ENCODE results near the gene ITIH1.

The ITIH1 gene

DNA sequence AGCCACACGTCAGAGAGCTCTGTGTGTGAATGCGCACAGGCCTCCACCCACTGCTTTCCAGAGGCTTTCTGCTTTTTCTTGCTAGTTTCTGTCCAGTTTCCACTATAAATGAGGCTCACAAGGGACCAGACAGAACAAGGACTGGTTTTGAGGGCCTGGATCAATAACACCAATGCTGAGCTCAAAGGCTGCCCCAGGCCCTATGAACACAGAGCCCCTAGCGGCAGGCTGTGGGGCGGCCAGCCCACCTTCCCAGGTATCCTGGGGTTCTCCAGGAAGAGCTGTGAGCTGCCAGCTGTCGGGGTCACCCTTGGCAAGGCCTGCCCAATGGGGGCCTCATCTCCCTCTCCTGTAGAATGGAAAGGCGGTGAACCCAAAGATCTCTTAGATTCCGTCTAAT is 15.0 kb downstream of the ITIH1 start:
- DNase-seq, result no peak

DNA sequence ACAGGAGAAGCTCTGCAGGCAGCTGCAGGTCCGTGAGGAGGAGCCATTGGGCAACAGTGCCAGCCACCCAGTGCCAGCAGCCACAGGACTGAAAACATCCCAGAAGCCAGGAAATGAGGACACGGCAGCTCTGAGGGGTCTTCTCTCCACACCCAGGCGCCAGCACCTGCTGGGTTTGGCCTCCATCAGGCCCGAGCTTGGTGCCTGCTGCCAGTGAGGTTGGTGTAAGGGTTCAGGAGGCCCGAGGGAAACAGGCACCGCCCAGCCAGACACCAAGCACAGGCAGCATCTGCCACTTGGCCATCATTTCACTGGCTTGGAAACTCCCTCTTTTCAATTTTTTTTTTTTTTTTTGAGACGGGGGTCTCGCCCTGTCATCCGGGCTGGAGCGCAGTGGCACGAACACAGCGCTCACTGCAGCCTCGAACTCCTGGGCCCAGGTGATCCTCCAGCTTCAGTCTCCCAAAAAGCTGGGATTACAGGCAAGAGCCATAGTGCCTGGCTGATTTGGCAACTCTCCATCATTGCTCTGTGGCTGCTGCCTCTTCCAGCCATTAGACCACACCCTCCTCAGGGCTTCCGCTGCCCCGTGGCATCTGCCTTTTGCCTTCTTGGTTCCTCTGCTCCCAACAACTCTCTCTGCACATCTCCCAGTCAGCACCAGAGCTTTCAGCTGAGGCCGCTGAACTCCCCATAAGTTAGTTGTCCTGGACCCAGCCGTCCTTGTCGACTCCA is 15.7 kb downstream of the ITIH1 start:
- DNase-seq, result no peak

DNA sequence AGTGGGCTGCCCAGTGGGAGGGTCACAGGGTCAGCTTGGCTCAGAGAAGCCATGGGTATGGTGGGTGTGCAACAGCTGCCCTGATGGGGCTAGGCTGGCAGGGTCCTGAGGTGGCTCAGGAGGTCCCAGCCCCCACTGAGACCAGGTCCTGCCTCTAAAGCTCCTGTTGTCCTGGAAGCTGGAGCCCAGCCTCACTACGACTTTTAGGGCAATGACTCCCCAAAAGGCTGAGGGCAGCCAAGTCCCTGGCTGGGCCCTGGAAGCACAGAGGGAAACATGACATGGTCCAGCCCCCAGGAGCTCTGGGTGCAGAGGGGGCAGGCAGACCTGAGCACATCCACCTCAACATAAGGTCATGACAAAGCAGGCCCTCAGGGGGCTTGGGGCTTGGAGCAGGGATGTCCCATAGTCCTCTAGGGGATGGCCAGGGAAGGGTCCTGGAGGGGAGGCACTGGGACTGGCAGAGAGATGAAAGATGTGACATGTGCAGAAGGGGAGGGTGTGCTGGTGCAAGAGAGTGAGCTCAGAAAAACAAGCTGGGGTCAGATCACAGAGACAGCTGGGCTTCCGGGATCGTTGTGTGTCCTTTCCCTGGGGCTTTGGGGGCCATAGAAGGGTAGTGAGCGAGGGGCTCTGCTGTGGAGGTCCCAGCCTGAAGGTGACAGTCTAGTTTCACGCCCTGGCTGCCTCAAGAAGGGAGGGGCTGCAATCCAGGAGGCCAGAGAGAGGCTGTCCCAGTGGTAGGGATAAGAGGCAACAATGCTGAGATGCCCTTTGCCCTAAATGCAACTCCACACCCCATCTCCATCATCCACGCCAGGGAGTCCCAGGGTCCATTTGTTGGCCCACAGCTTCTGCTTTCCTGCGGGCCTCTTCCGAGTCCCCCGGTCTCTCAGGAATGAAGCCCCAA is 16.6 kb downstream of the ITIH1 start:
- no peak for DNase-seq

DNA sequence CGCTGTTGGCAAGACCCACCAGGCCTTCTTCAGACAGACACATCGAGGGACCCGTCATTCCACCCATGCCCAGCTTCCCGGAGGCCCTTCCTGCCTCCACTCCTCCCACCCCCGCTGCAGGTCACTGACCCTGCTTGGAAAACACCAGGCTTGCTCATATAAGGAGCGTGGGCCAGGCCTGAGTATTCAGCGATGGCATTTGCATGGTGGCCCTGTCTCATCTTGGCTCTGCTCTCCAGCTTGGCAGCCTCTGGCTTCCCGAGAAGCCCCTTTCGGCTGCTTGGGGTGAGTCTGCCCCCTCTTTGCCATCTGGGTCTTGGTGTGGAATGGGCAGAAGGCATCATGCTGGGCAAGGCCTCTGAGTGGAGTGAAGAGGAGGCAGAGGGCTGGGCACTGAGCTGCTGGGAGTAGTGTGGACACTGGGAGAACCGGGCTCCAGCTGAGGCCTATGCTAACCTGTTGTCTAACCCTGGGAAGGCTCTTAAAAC is 17.3 kb downstream of the ITIH1 start, which contains the start of gene ITIH3:
Gene ITIH3 (plus strand): TSS at position 185 of the 488 bp plus-strand sequence. CDS start 8 bp downstream, at position 193.
- DNase-seq, result no peak

DNA sequence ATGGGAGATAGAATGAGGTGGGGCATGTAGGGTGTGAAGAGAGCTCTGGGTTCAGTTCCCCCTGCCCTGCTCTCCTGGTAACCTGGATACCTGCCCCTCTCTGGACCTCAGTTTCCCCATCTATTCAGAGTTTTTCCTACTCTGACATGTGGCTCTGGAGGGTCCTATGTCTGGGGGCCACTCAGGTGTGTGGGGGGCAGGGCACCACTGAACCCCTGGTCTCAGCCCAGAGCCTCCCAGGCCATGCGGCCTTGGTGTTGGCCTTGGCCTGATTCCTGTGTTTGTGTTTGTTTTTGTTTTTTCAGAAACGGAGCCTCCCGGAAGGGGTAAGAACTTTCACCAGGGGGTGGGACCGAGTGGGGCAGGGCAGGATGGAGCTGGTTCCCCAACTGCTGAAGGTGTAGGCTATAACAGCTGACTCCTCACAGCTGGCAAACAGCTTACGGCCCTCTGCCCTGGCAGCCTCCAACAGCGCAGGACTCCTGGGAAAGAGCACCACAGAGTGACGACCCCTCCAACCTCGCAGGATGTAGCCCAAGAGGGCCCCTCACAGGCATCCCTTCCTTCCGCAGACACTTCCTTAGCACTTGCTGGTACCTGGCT is 18.0 kb downstream of the ITIH1 start:
- DNase-seq, result no peak

DNA sequence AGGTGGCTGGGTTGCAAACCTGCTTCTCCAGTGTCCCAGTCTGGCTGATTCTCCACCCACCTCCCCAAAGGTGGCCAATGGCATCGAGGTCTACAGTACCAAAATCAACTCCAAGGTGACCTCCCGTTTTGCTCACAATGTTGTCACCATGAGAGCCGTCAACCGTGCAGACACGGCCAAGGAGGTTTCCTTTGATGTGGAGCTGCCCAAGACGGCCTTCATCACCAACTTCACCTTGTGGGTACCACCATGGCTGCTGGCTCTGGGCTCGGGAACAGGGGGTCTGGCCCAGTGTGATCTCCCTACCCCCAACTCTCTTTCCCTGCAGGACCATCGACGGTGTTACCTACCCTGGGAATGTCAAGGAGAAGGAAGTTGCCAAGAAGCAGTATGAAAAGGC is 19.0 kb downstream of the ITIH1 start:
- no peak for DNase-seq

DNA sequence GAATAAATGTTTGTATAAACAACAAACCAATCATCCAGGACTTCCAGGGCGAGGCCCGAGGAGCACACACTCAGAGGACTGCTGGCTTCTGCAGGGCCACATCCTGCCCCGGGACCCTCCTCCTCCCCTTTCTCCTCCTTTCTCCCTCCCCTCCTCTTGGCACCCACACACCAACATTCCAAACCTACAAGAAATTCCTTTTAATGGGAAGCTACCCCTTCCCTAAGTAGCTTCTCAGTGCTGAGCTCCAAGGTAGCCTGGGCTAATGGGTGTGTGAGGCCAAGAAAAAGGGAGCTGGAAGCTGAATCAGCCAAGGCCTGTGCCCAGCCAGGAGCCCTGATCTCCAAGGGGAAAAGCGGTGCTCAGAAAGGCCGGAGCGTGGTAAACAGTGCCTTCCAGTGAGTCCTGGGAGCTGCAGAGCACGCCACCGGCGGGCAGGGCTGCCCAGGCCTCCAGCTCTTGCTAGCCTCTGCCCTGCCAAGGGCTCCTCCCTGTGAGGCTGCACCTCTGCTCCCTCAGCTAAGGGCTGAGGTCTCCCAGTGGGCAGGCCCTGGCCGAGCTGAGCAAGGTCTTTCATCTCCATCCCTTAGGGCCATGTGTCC is 21.1 kb downstream of the ITIH1 start:
- DNase-seq, result no peak

DNA sequence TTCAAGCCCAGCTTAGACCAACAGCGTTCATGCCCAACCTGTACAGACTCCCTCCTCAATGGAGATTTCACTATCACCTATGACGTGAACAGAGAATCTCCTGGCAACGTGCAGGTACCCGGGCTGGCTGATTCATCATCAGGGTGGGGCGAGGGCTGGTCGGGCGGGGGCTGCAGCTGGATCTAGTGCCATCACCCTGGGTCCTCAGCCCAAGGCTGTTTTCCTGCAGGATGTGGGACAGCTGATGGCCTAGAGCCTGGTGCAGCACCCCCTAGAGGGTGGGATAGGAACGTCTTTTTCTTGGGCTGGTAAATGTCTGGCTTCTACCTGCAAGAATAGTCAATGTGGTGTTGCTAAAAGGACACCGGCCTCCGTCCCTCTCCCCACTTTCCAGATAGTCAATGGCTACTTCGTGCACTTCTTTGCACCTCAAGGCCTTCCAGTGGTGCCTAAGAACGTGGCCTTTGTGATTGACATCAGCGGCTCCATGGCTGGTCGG is 21.6 kb downstream of the ITIH1 start:
- DNase-seq, result no peak

DNA sequence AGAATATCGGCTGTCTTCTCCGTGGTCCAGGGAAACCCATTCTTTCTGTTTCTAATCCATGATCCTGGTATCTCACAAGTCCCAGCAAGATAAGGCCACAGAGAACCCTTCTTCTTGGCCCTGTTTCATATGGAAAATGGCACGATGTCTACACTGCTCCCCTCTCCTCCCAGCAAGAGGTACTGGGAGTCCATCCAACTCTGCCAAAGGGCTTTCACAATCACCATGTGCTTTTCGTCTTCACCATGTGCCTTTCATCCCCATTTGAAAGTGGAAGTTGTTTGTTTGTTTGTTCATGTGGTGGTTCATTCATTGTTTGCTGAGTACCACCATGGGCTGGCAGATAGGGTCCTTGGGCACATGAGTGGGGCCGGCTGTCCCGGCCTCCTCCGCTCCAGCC is 22.7 kb downstream of the ITIH1 start:
- DNase-seq, result no peak

DNA sequence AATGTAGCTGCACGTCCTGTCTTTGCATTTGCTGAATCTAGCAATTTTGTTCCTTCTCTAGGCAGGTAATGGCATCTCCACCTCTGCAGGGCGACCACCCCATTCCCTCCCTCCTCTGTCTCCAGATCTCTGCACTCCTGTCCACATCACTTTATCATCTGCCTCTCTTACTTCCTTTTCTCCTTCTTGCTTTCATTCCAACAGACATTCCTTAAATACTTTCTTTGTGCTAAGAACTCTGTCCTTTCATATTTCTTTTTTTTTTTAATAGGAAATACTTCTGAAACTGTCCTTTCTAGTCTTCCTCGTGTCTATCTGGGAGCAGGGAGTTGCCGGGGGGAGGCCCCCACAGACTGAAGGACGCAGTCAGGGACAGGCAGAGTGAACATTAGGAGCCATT is 24.4 kb downstream of the ITIH1 start:
- DNase-seq, result no peak

DNA sequence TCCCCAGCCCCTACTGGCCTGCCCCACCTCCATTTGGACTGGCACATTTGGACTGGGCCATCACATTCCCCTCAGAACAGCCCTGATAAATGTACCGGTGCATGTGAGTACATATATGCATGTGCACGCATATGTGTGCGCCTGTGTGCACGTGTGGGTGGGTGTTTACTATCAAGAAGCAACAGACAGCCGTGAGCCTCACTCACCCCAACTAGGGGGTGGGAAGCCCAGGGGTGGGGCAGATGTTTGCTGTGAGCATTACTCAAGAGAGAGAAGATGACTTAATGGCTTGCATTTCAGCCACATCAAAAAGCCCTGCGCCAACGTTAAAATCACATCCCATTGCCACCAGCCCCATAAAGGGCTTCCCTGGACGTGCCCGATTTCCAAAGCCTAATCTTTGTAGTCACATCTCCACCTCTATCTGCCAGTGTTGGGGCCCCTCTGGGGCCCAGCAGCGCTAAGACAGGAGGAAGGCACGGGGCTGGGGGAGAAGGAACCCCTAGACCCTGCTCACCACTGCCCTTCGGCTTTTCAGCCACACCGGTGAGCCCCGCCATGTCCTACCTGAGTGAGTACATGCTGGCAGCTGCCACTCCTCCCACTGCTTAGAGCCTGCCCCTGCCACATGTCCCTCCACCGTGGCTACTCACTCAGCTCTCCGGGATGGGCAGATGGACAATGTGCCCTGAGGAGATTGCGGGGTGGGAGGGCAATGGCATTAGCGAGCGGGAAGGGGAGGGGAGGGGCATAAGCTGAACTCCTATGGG is 28.1 kb downstream of the ITIH1 start:
- DNase-seq, result no peak

DNA sequence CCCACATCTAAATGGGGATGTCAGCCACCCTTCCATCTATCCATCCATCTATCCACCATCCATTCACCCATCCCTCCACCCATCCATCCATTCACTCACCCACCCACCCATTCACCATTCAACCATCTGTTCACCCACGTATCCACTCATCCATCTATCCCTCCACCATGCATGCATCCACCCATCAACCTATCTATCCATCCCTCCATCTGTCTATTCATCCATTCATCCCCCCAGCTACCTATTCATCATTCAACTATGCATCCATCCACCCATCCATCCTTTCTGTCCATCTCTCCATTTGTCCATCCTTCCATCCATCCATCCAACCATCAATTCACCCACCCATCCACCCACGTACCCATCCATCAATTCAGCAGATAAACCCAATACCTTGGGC is 31.8 kb downstream of the ITIH1 start:
- no peak for DNase-seq

DNA sequence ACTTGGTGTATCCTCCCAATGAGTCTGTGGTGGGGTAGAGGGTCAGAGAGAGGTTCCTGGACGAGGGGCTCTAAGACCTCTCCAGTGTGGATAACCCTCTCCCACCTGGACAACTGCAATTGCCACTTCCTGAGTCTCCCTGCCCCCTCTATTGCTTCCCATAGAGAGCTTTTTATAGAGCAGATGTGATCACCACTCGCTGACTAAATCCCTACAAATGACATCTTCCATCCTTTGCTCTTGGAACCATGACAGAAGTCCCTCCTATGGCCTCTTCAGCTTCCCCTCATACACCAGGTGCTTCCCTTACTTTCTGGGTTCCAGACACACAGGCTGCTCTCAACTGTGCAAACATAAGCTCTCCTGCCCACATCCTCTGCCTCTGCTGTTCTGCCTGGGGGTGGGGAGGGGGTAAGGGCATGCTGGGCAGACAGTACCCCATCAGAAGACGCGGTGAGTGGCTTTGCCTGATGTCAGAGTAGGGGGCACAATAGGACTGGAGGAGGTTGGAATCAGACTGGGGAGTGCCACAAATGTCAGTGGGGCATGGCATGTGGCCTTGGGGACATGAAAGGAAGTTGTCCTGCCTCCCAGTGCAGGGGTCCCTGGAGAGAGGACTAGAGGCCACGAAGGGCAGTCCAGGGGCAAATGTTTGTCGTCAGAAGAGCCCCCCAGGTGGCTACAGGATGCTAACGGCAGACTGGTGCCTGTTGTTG is 32.4 kb downstream of the ITIH1 start:
- no peak for DNase-seq

DNA sequence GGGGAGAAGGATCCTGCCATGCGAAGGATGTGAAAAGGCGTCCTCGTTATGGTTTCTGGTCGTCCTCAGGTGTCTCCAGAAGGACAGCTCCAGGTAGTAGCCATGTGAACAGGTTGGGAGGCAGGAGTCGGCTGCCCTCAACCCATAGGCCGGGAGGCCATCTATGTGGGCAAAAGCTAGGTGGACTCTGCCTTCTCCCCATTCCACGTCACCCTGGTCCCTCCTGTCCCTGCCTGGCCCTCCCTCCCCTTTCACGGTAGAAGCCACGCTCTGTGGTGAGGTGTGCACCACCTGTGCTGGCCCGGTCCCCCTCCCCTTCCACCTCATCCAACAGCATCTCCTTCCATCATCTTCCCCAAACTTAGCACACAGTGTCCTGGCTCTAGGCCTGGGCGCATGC is 33.5 kb downstream of the ITIH1 start:
- no peak for DNase-seq

DNA sequence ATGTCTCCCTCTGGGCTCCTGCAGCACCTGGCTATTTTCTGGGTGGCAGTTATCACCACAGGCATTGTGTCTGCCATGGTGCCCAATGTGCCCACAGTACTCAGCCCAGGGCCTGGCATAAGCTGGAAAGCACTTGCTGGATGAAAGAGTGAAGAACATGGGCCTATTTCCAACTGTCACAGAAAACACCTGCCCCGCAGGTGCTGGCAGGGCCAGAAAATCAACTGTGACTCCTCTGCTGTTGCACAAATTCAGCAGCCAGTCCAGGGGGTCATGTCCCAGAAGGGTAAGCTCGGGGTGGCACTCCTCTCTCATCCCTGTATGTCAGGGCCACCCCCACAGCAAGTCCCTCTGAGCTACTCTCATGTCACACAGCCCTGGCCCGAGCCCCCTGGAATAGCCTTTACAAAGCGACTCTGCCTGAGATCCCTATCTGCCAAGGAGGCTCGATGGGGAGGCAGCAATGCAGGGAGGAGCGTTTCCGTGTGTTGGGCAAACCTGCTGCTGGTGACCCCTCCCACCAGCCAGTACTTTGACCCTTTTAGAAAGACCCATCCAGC is 34.1 kb downstream of the ITIH1 start:
- no peak for DNase-seq

DNA sequence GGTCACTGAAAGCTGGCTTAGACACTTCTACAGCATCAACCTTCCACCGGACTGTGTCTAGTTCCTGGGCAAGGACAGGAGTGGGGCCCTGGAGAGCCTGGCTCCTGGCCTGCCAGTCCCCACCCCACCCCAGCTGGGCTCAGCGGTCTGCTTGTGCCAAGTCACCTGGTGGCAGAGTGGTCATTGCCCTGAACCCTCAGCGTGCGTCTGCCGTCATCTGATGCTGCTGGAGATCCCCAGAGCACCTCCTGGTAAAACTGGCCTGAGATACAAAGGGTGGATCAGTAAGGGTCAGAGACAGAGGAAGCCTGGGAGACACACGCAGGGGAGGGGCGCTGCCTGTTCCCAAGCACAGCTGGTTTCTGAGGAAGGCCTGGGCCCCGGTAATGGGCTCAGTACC is 36.4 kb downstream of the ITIH1 start:
- DNase-seq, result no peak

DNA sequence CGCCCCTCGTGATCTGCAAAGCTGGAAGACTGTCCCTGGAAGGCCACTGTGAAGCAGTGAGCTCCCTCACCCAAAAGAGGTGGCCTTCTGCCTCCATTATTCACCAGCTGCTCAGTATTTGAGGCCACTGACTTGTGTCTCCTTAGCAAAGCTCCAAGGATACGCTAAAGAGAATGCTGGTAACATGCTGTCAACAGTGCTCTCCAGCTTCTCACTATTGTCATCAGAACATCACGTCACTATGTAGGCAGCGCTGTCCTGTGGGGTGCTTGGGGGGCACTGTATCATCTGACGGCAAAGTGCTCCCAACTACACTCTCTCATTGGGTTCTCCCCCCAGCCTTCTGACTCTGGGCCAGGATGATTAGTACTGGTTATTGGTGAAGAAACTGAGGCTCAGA is 38.8 kb downstream of the ITIH1 start:
- no peak for DNase-seq

DNA sequence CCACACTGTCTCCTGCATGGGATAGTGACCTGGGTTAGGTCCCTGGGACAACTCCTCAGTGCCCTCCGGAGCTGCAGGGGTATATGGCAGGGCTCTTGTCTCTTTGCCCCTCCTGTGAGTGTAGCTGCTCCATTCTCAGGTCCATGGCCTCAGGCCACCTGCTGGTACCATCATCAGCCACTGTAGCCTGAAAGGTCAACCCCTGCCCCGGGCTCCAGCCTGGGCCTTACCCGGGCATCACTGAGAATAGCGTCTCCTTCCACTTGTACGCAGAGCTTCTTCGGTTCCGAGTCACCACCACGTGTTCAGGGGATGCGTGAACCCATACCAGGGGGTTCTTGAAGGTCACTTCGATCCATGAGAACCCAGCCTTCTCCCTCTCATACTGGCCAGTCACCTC is 39.3 kb downstream of the ITIH1 start:
- no peak for DNase-seq

DNA sequence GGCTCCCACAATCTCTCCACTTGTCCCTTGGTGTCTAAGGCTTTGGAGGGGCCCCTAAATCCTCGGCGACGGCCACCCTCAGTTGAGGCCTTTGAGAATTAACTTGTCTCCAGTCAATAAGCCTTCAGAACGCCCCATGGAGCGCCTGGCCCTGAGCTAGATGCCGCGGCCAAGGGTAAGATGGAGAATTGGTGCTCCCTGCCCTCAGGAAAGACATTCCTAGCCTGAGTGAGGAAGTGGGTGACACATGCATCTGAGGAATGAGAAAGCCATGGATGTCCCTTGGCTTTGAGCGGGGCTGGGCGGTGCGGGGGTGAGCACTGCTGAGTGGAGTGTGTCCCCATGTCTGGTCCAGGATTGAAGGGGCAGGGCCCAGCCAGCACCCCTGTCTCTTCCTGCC is 39.8 kb downstream of the ITIH1 start:
- DNase-seq, result no peak

DNA sequence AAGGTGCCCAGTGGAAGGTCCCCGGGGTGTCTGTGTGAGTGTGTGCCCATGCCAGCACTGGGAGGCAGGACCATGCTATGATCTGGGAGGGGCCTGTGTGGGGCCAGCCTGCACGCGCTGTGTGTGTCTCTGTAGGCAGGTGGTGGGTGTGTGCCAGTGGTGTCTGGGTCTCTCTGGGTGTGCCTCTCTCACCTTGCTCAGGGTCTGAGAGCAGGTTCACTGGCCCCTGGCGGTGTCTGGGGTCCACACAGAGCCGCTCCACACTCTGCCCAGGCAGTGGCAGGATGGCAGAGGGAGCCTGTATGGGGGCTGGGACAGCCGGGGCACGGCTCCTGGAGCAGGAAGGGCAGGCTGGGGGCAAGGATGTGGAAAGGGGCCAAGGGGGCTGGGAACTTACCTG is 40.5 kb downstream of the ITIH1 start:
- no peak for DNase-seq

DNA sequence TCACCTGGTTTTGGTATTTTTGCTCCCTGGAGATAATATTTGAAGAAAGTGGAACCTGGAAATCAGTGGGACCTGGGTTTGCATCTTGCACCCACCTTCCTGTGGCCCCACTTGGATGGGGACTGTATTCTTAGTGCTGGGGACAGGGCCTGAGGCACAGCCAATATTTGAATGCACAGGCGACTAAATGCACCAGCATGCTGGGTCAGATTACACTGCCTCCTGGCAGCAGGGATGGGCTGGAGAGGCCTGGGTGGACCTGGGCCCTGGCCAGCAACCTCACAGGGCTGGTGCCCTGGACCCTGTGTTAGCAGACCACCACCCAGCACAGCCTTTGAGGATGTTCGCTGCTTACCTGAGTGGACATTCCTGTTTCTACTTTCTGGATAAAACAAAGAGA is 42.5 kb downstream of the ITIH1 start:
- DNase-seq, result no peak
